NCI-H524 treated with DMSO at 0.1 percent for 48 hours (cell line): ENCODE results near the gene SPARC.

ENCODE experiments used
- DNase-seq: peaks from one replicate; lab custom pipeline; 2025; lab: John Stamatoyannopoulos, UW

Gene SPARC

GRCh38 chr5:151678713-151679112, 8.0 kb downstream of the SPARC start:
- no peak for DNase-seq

GRCh38 chr5:151677776-151678545, 8.8 kb downstream of the SPARC start:
- DNase-seq = no peak

GRCh38 chr5:151676719-151677118, 10.0 kb downstream of the SPARC start:
- no peak for DNase-seq

- no peak for DNase-seq
Measured at GRCh38 chr5:151676314-151676712, 10.4 kb downstream of the SPARC start.

GRCh38 chr5:151675611-151676313, 11.0 kb downstream of the SPARC start:
- DNase-seq = no peak

GRCh38 chr5:151674626-151675610, 11.8 kb downstream of the SPARC start:
- no peak for DNase-seq

GRCh38 chr5:151673421-151673820, 13.3 kb downstream of the SPARC start:
- DNase-seq = no peak

- DNase-seq = no peak
Measured at GRCh38 chr5:151672516-151672915, 14.2 kb downstream of the SPARC start.

- no peak for DNase-seq
Measured at GRCh38 chr5:151671950-151672349, 14.8 kb downstream of the SPARC start.

GRCh38 chr5:151670953-151671636, 15.6 kb downstream of the SPARC start:
- no peak for DNase-seq

- DNase-seq = no peak
Measured at GRCh38 chr5:151670083-151670686, 16.5 kb downstream of the SPARC start.

GRCh38 chr5:151667083-151667482, 19.6 kb downstream of the SPARC start:
- DNase-seq = no peak

GRCh38 chr5:151665613-151666012, 21.1 kb downstream of the SPARC start:
- DNase-seq = no peak

- no peak for DNase-seq
Measured at GRCh38 chr5:151664694-151665585, 21.8 kb downstream of the SPARC start.

- no peak for DNase-seq
Measured at GRCh38 chr5:151663617-151664293, 23.0 kb downstream of the SPARC start.

GRCh38 chr5:151662805-151663204, 23.9 kb downstream of the SPARC start:
- DNase-seq = no peak

GRCh38 chr5:151661968-151662732, 24.6 kb downstream of the SPARC start:
- no peak for DNase-seq

- no peak for DNase-seq
Measured at GRCh38 chr5:151660616-151661495, 25.9 kb downstream of the SPARC start.
